ENCODE measurements around the gene ACTBL2.

Gene ACTBL2

GRCh38 chr5:57448287-57448686 lies 34.3 kb downstream of the ACTBL2 start:
- DNase-seq, result no peak

- no peak for DNase-seq
Observed at GRCh38 chr5:57447658-57448057, 35.0 kb downstream of the ACTBL2 start.

GRCh38 chr5:57446966-57447365 lies 35.6 kb downstream of the ACTBL2 start:
- DNase-seq, result no peak

- DNase-seq, result no peak
Observed at GRCh38 chr5:57445705-57446037, 36.9 kb downstream of the ACTBL2 start.

GRCh38 chr5:57445006-57445704 lies 37.5 kb downstream of the ACTBL2 start:
- no peak for DNase-seq

- DNase-seq, result no peak
Observed at GRCh38 chr5:57442080-57442839, 40.4 kb downstream of the ACTBL2 start.

GRCh38 chr5:57441557-57441956 lies 41.1 kb downstream of the ACTBL2 start:
- no peak for DNase-seq

GRCh38 chr5:57439601-57440000 lies 43.0 kb downstream of the ACTBL2 start:
- no peak for DNase-seq

- no peak for DNase-seq
Observed at GRCh38 chr5:57437976-57438805, 44.4 kb downstream of the ACTBL2 start.

- no peak for DNase-seq
Observed at GRCh38 chr5:57436586-57436985, 46.0 kb downstream of the ACTBL2 start.

- no peak for DNase-seq
Observed at GRCh38 chr5:57435701-57436134, 46.9 kb downstream of the ACTBL2 start.

- no peak for DNase-seq
Observed at GRCh38 chr5:57434683-57435082, 47.9 kb downstream of the ACTBL2 start.

- DNase-seq, result no peak
Observed at GRCh38 chr5:57434227-57434640, 48.4 kb downstream of the ACTBL2 start.

- DNase-seq, result no peak
Observed at GRCh38 chr5:57432876-57433275, 49.7 kb downstream of the ACTBL2 start.

GRCh38 chr5:57431759-57432158 lies 50.9 kb downstream of the ACTBL2 start:
- DNase-seq, result no peak
